SK-N-SH treated with all-trans-retinoic acid at 6 μM for 48 hours (cell line): ENCODE data around the gene ABCC3.

Experiments used
- ATAC-seq: fragments of 200-7000 bp; cut with Tn5 transposase; 3 replicates; pipeline ENCODE4 v1.9.1; 2020; ENCODE audit warnings: mild to moderate bottlenecking, moderate library complexity
- ARNTL ChIP-seq: fragments of 450-650 bp; formaldehyde crosslinking; IDR thresholded peaks from 2 replicates; pipeline ENCODE4 v1.5.0; 2020; ENCODE audit warnings: low read depth, mild to moderate bottlenecking, moderate library complexity, borderline replicate concordance
- BACH2 ChIP-seq: fragments of 250-450 bp; sonication (Bioruptor Pico); IDR thresholded peaks from 2 replicates; pipeline ENCODE4 v1.9.0; 2021; ENCODE audit warnings: mild to moderate bottlenecking, borderline replicate concordance
- CREB5 ChIP-seq: fragments of 250-450 bp; sonication (Bioruptor Pico); IDR thresholded peaks from 2 replicates; pipeline ENCODE4 v1.5.1; 2020; ENCODE audit warnings: low read depth, mild to moderate bottlenecking, moderate library complexity
- CSRNP3 ChIP-seq: fragments of 250-450 bp; sonication (Bioruptor Pico); IDR thresholded peaks from 2 replicates; pipeline ENCODE4 v1.5.1; 2021; ENCODE audit warnings: mild to moderate bottlenecking, moderate library complexity
- ESRRG ChIP-seq: fragments of 250-450 bp; sonication (Bioruptor Pico); IDR thresholded peaks from 2 replicates; pipeline ENCODE4 v1.6.1; 2021; ENCODE audit warnings: mild to moderate bottlenecking
- GLIS3 ChIP-seq: fragments of 250-450 bp; sonication (Bioruptor Pico); IDR thresholded peaks from 2 replicates; pipeline ENCODE4 v1.5.0; 2020; ENCODE audit warnings: mild to moderate bottlenecking, moderate library complexity
- ISL1 ChIP-seq: fragments of 250-450 bp; sonication (Bioruptor Pico); IDR thresholded peaks from 2 replicates; pipeline ENCODE4 v2.1.2; 2022; ENCODE audit warnings: mild to moderate bottlenecking, moderate library complexity
- OSR1 ChIP-seq: fragments of 250-450 bp; sonication (Bioruptor Pico); IDR thresholded peaks from 2 replicates; pipeline ENCODE4 v1.8.0; 2022; ENCODE audit warnings: moderate library complexity, mild to moderate bottlenecking, inconsistent platforms
- PATZ1 ChIP-seq: fragments of 250-450 bp; sonication (Bioruptor Pico); IDR thresholded peaks from 2 replicates; pipeline ENCODE4 v1.8.0; 2020; ENCODE audit warnings: mild to moderate bottlenecking, moderate library complexity, borderline replicate concordance
- POU6F1 ChIP-seq: fragments of 250-450 bp; sonication (Bioruptor Pico); IDR thresholded peaks from 2 replicates; pipeline ENCODE4 v1.8.0; 2021; ENCODE audit warnings: low read depth, mild to moderate bottlenecking, moderate library complexity, borderline replicate concordance
- PPARA ChIP-seq: fragments of 250-450 bp; sonication (Bioruptor Pico); IDR thresholded peaks from 2 replicates; pipeline ENCODE4 v1.5.0; 2020; ENCODE audit warnings: mild to moderate bottlenecking, borderline replicate concordance
- RARB ChIP-seq: fragments of 250-450 bp; sonication (Bioruptor Pico); IDR thresholded peaks from 2 replicates; pipeline ENCODE4 v1.8.0; 2021; ENCODE audit warnings: mild to moderate bottlenecking, moderate library complexity
- SNAI2 ChIP-seq: fragments of 250-450 bp; sonication (Bioruptor Pico); IDR thresholded peaks from 2 replicates; pipeline ENCODE4 v1.5.0; 2020; ENCODE audit warnings: mild to moderate bottlenecking, moderate library complexity
- TCF4 ChIP-seq: fragments of 250-450 bp; sonication (Bioruptor Pico); IDR thresholded peaks from 2 replicates; pipeline ENCODE4 v1.8.0; 2021; ENCODE audit warnings: mild to moderate bottlenecking, moderate library complexity, borderline replicate concordance
- TOX ChIP-seq: fragments of 250-450 bp; sonication (Bioruptor Pico); IDR thresholded peaks from 2 replicates; pipeline ENCODE4 v1.8.0; 2021; ENCODE audit warnings: mild to moderate bottlenecking, moderate library complexity, borderline replicate concordance
- TSHZ2 ChIP-seq: fragments of 250-450 bp; sonication (Bioruptor Pico); IDR thresholded peaks from 2 replicates; pipeline ENCODE4 v1.5.0; 2020; ENCODE audit warnings: mild to moderate bottlenecking, moderate library complexity
- ZC3H10 ChIP-seq: fragments of 250-450 bp; sonication (Bioruptor Pico); IDR thresholded peaks from 2 replicates; pipeline ENCODE4 v1.5.1; 2021; ENCODE audit warnings: mild to moderate bottlenecking, moderate library complexity
- ZFP3 ChIP-seq: fragments of 250-450 bp; sonication (Bioruptor Pico); IDR thresholded peaks from 2 replicates; pipeline ENCODE4 v1.5.0; 2020; ENCODE audit warnings: mild to moderate bottlenecking, moderate library complexity
- ZFP30 ChIP-seq: fragments of 450-650 bp; formaldehyde crosslinking; IDR thresholded peaks from 2 replicates; pipeline ENCODE4 v1.5.0; 2022; ENCODE audit warnings: mild to moderate bottlenecking, moderate library complexity
- ZNF565 ChIP-seq: fragments of 450-650 bp; formaldehyde crosslinking; conservative IDR thresholded peaks from 2 replicates; pipeline ENCODE4 v1.5.0; 2020; ENCODE audit warnings: low read depth, mild to moderate bottlenecking, moderate library complexity
- ZNF70 ChIP-seq: fragments of 450-650 bp; formaldehyde crosslinking; IDR thresholded peaks from 2 replicates; pipeline ENCODE4 v1.5.0; 2020; ENCODE audit warnings: mild to moderate bottlenecking, moderate library complexity
- ZNF8 ChIP-seq: fragments of 450-650 bp; formaldehyde crosslinking; IDR thresholded peaks from 2 replicates; pipeline ENCODE4 v1.5.0; 2020; ENCODE audit warnings: mild to moderate bottlenecking, moderate library complexity

The ABCC3 gene

GRCh38 chr17:50634915-50635731 lies 442 bp downstream of the ABCC3 start:
- TF ChIP-seq CREB5 (no peak), PPARA (no peak), TCF4 (CRISPR knock-in tag) (no peak), POU6F1 (CRISPR knock-in tag) (no peak), OSR1 (CRISPR knock-in tag) (no peak), BACH2 (CRISPR knock-in tag) (no peak), TOX (CRISPR knock-in tag) (no peak), ZC3H10 (CRISPR knock-in tag) (no peak), ZFP3 (no peak), ISL1 (CRISPR knock-in tag) (no peak)
- peak; percentile 0 for ATAC-seq

GRCh38 chr17:50635732-50635981 lies 976 bp downstream of the ABCC3 start:
- no peak for TF ChIP-seq RARB (CRISPR knock-in tag)
- no peak for TF ChIP-seq TOX (CRISPR knock-in tag)
- no peak for TF ChIP-seq ARNTL (CRISPR knock-in tag)
- no peak for TF ChIP-seq ISL1 (CRISPR knock-in tag)
- TF ChIP-seq ZNF8 (CRISPR knock-in tag): no peak
- no peak for TF ChIP-seq ZFP3
- no peak for TF ChIP-seq OSR1 (CRISPR knock-in tag)
- no peak for TF ChIP-seq ZNF565
- no peak for TF ChIP-seq BACH2 (CRISPR knock-in tag)
- ATAC-seq: no peak

- no peak for ATAC-seq
- TF ChIP-seq BACH2 (CRISPR knock-in tag) (no peak), TCF4 (CRISPR knock-in tag) (no peak), ZFP3 (no peak), POU6F1 (CRISPR knock-in tag) (no peak), ZNF70 (no peak), RARB (CRISPR knock-in tag) (no peak), ZNF565 (no peak), ZFP30 (no peak), TOX (CRISPR knock-in tag) (no peak), ESRRG (no peak), PPARA (no peak), GLIS3 (no peak)
Measured at GRCh38 chr17:50635982-50636803, 1.5 kb downstream of the ABCC3 start.

GRCh38 chr17:50636804-50637195 lies 2.1 kb downstream of the ABCC3 start:
- ATAC-seq: no peak
- TF ChIP-seq RARB (CRISPR knock-in tag) (no peak), ESRRG (no peak), TSHZ2 (CRISPR knock-in tag) (no peak), GLIS3 (no peak), PATZ1 (no peak), TCF4 (CRISPR knock-in tag) (no peak), SNAI2 (CRISPR knock-in tag) (no peak), CSRNP3 (CRISPR knock-in tag) (no peak), ZFP30 (no peak), TOX (CRISPR knock-in tag) (no peak), ARNTL (CRISPR knock-in tag) (no peak), ISL1 (CRISPR knock-in tag) (no peak), OSR1 (CRISPR knock-in tag) (no peak), ZNF565 (no peak)
